Thoracic aorta (tissue), 2 donors: Measurements from ENCODE around the gene GIPC3. TPM values are rescaled to one million over a fixed set of nuclear protein-coding genes. Genes with fewer than 3 reads are reported as not detected.

Experiments used
- ATAC-seq: fragments of 150-250 bp; one replicate; pipeline ENCODE4 v1.8.0; 2017; ENCODE audit warnings: low read depth; ENCODE audit not compliant: insufficient number of reproducible peaks, low FRiP score
- DNase-seq: peaks from one replicate; pipeline ENCODE4 v3.0.0-alpha.2; 2020; ENCODE audit warnings: low spot score
- H3K27ac ChIP-seq, 2 donors: fragments of 200-600 bp; sonication (generic); 1 replicate in 1 of 2; 2 replicates in 1 of 2; pipeline ENCODE4 v1.5.1; 2016; ENCODE audit warnings: mild to moderate bottlenecking in 2 of 2, moderate library complexity in 2 of 2
- H3K27me3 ChIP-seq: fragments of 200-600 bp; sonication (generic); replicated peaks from 2 replicates; pipeline ENCODE4 v1.6.0; 2016; ENCODE audit warnings: mild to moderate bottlenecking; ENCODE audit not compliant: insufficient read depth
- H3K36me3 ChIP-seq: fragments of 200-600 bp; sonication (generic); one replicate; pipeline ENCODE4 v1.5.1; 2016
- H3K4me1 ChIP-seq, 2 donors: fragments of 200-600 bp; sonication (generic); 1 replicate in 1 of 2; 2 replicates in 1 of 2; pipeline versions ENCODE4 v1.5.1 to v1.6.0; 2016; ENCODE audit warnings: low read depth in 2 of 2, mild to moderate bottlenecking in 1 of 2; ENCODE audit not compliant: control insufficient read depth in 1 of 2
- H3K4me3 ChIP-seq: fragments of 200-600 bp; sonication (generic); 2 replicates; pipeline ENCODE4 v1.5.1; 2016; ENCODE audit warnings: mild to moderate bottlenecking
- H3K9me3 ChIP-seq: fragments of 200-600 bp; sonication (generic); 2 replicates; pipeline ENCODE4 v1.5.1; 2016
- total RNA-seq, 2 donors: library from RNA; depleted of rRNA; stranded (reverse); fragments of >200 nt; gene quantifications; one replicate each; pipeline versions ENCODE4 v1.1.0 to v1.2.3, GENCODE V29; 2016
- TF ChIP-seq, protein P1 (sequence below): fragments of 200-600 bp; sonication (generic); IDR thresholded peaks from one replicate; pipeline ENCODE4 v1.5.1; 2019; ENCODE audit warnings: antibody characterized with exemption

Gene GIPC3
- total RNA-seq, 2 donors from 2014 or later, result 1.1 to 1.6 TPM

DNA sequence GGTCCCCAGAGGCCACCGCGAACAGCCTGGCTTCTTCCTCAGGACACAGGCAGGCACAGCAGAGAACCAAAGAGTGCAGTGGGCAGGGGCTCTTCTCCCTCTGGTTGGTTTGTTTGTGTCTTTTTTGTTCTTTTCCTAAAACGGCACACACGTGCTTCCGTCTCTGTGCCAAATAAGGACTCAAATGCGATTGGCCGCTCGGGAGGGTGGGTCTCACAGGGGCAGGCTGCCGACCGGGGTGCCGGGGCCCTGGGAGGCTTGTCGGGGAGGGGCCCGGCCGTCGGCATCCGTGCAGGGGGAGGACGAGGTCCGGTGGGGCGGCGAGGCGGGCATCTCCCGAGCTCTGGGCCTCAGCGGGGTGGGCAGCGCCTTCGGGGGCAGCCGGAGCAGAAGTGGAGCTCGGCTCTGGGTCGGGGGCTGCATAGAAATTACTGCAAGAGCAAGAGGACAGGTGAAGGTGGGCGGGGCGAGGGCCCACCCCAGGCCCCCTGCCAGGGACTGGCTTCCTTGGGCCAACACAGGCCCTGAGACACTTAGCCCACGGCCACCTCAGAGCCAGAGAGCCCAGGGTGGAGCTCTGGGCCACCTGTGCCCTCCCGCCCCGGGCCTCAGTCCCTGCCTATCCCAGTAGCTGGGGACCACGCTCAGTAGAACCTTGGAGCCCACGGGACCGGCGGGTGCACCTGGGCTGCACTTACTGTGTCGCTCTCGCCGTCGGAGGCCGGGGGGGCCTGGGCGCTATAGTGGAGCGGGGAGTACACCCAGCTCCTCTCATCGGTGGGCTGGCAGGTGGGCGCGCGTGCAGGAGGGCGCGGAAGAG, 47.7 kb downstream of the GIPC3 start:
- DNase-seq, result no peak
- no peak for ATAC-seq
- no peaks in the 10 kb centered on the region for H3K4me1 ChIP-seq
- no peaks in the 10 kb centered on the region for H3K9me3 ChIP-seq
- H3K27ac ChIP-seq, result no peak overlapping the region
- peaks cover 32% of the 10 kb centered on the region for H3K36me3 ChIP-seq
- no peaks in the 10 kb centered on the region for H3K27me3 ChIP-seq
- no peak overlapping the region for H3K4me3 ChIP-seq
- TF ChIP-seq, protein P1, sequence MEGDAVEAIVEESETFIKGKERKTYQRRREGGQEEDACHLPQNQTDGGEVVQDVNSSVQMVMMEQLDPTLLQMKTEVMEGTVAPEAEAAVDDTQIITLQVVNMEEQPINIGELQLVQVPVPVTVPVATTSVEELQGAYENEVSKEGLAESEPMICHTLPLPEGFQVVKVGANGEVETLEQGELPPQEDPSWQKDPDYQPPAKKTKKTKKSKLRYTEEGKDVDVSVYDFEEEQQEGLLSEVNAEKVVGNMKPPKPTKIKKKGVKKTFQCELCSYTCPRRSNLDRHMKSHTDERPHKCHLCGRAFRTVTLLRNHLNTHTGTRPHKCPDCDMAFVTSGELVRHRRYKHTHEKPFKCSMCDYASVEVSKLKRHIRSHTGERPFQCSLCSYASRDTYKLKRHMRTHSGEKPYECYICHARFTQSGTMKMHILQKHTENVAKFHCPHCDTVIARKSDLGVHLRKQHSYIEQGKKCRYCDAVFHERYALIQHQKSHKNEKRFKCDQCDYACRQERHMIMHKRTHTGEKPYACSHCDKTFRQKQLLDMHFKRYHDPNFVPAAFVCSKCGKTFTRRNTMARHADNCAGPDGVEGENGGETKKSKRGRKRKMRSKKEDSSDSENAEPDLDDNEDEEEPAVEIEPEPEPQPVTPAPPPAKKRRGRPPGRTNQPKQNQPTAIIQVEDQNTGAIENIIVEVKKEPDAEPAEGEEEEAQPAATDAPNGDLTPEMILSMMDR, result no peak

DNA sequence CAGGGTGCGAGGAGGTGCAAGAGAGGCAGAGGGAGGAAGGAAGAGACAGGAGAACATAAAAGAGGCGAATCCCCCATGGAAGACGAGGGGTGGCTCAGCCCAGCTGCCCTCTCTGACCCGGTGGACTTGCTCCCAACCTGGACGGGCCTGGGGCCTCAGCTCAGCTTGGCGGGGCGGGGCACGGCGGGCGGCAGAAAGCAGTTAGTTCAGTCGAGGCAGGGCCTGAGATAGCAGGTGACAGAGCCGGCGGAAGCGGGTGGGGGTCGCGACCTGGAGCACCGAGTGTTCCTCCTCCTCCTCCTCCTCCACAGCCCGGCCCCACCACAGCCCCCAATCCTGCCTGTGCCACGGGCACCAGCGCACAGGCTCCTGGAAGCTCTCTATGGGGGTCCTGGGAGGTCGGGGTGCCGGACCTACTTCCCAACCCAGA, 48.3 kb downstream of the GIPC3 start:
- TF ChIP-seq, protein P1, result no peak
- Histone ChIP-seq H3K4me3 (no peak overlapping the region), H3K9me3 (no peaks in the 10 kb centered on the region), H3K4me1 (no peaks in the 10 kb centered on the region), H3K36me3 (peaks cover 32% of the 10 kb centered on the region), H3K27ac (no peak overlapping the region), H3K27me3 (no peaks in the 10 kb centered on the region)
- ATAC-seq, result no peak
- no peak for DNase-seq

DNA sequence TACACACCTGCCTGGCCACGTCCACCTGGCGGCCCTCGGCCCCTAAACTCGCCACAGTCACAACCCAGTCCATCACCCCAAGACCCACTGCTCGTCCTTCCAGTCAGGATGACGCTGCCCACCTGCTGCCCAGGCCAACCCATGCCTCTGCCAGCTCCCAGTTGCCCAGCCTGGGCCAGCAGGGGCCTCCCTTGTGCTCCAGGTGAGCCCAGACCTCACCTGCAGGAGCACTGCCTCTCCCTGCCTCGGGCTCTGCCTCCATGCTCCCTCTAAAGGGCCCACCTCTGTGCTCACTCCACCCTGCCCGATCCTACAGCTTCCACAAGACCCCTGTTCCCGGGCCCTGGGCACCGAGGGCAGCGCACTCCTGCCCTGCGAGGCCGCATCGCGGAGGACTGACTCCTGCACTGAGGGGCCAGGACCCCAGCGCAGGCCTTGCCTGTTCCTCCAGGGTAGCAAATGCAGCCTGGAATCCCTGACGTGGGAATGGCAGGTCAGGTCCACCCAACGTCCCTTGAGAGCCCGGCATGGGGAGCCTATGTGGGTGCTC, 49.3 kb downstream of the GIPC3 start:
- H3K36me3 ChIP-seq, result peaks cover 42% of the 10 kb centered on the region
- no peaks in the 10 kb centered on the region for H3K27me3 ChIP-seq
- no peak overlapping the region for H3K27ac ChIP-seq
- H3K4me1 ChIP-seq, result no peaks in the 10 kb centered on the region
- DNase-seq (no peak), ATAC-seq (no peak)
- H3K9me3 ChIP-seq, result no peaks in the 10 kb centered on the region
- TF ChIP-seq, protein P1, result no peak
- no peak overlapping the region for H3K4me3 ChIP-seq

DNA sequence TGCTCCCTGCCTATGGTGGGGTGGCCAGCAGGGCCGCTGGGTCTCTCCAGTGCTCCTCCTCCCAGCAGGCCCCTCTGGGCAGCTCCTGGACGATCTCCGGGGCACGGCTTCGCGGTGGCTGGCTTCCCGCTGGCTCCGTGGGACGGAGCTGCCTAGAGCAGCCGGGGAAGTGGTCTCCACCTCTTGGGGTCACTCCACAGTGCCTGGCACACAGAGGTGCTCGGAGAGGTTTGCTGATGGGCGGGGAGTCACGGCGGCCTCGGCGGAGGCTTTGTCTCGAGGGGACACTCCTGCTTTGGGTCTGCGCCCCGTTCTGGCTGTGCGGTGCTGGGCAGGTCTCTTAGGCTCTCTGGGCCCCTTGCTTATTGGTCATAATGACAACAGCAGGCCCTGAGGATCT, 51.2 kb downstream of the GIPC3 start:
- no peak overlapping the region for H3K27ac ChIP-seq
- H3K4me3 ChIP-seq, result no peak overlapping the region
- TF ChIP-seq, protein P1, result no peak
- ATAC-seq, result no peak
- no peaks in the 10 kb centered on the region for H3K9me3 ChIP-seq
- DNase-seq, result no peak
- H3K36me3 ChIP-seq, result peaks cover 49% of the 10 kb centered on the region
- H3K27me3 ChIP-seq, result no peaks in the 10 kb centered on the region
- no peaks in the 10 kb centered on the region for H3K4me1 ChIP-seq

DNA sequence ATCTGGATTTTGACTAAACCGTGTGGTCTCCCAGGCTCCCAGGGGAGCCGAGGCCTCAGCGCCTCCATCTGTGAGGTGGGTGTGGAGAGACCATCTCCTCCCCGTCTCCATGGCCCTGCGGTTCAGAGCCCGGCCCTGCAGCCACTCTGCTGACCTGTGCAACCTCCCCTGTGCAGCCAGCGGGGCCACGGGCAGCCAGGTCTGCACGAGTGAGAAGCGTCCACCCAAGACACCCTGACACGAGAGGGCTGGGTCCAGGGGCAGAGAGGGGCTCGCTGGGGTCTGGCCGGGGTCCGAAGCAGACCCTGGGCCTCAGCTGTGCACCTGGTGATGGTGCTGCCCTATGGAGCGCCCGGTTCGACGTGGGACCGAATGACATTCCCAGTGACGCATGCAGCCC, 51.7 kb downstream of the GIPC3 start:
- H3K27ac ChIP-seq, result no peak overlapping the region
- no peak overlapping the region for H3K4me3 ChIP-seq
- ATAC-seq (no peak), DNase-seq (no peak)
- H3K27me3 ChIP-seq, result no peaks in the 10 kb centered on the region
- peaks cover 50% of the 10 kb centered on the region for H3K36me3 ChIP-seq
- TF ChIP-seq, protein P1, result no peak
- H3K9me3 ChIP-seq, result no peaks in the 10 kb centered on the region
- H3K4me1 ChIP-seq, result no peaks in the 10 kb centered on the region
